ENCODE measurements around the gene CALML6.
A peak's percentile ranks its signal among the peaks of the same experiment; 100 is the strongest.

Gene CALML6

GRCh38 chr1:1942753-1943656 is 27.9 kb downstream of the CALML6 start:
- no peak for DNase-seq (ENCODE audit: low spot score)

GRCh38 chr1:1943834-1944570 is 28.9 kb downstream of the CALML6 start:
- DNase-seq (ENCODE audit: low spot score): peak; percentile 65

- DNase-seq (ENCODE audit: low spot score): no peak
Measured at GRCh38 chr1:1945782-1946393, 30.8 kb downstream of the CALML6 start.

GRCh38 chr1:1946540-1946939 is 31.5 kb downstream of the CALML6 start:
- peak; percentile 24 for DNase-seq (ENCODE audit: low spot score)

- DNase-seq (ENCODE audit: low spot score): no peak
Measured at GRCh38 chr1:1947493-1947892, 32.4 kb downstream of the CALML6 start.

GRCh38 chr1:1948783-1949182 is 33.7 kb downstream of the CALML6 start:
- DNase-seq (ENCODE audit: low spot score): no peak

- no peak for DNase-seq (ENCODE audit: low spot score)
Measured at GRCh38 chr1:1950940-1951339, 35.9 kb downstream of the CALML6 start.

GRCh38 chr1:1954015-1954414 is 39.0 kb downstream of the CALML6 start:
- no peak for DNase-seq (ENCODE audit: low spot score)

- no peak for DNase-seq (ENCODE audit: low spot score)
Measured at GRCh38 chr1:1954831-1955441, 39.9 kb downstream of the CALML6 start.

GRCh38 chr1:1955621-1956094 is 40.6 kb downstream of the CALML6 start:
- no peak for DNase-seq (ENCODE audit: low spot score)

GRCh38 chr1:1956101-1956500 is 41.0 kb downstream of the CALML6 start:
- DNase-seq (ENCODE audit: low spot score): no peak

GRCh38 chr1:1956586-1957532 is 41.8 kb downstream of the CALML6 start:
- no peak for DNase-seq (ENCODE audit: low spot score)

- DNase-seq (ENCODE audit: low spot score): no peak
Measured at GRCh38 chr1:1957533-1957961, 42.5 kb downstream of the CALML6 start.

GRCh38 chr1:1958071-1958541 is 43.0 kb downstream of the CALML6 start:
- no peak for DNase-seq (ENCODE audit: low spot score)

GRCh38 chr1:1959459-1959839 is 44.4 kb downstream of the CALML6 start:
- no peak for DNase-seq (ENCODE audit: low spot score)

GRCh38 chr1:1959840-1960479 is 44.9 kb downstream of the CALML6 start:
- peak; percentile 86 for DNase-seq (ENCODE audit: low spot score)

- no peak for DNase-seq (ENCODE audit: low spot score)
Measured at GRCh38 chr1:1960480-1961196, 45.6 kb downstream of the CALML6 start.

- no peak for DNase-seq (ENCODE audit: low spot score)
Measured at GRCh38 chr1:1962752-1963151, 47.7 kb downstream of the CALML6 start.

GRCh38 chr1:1963570-1963969 is 48.5 kb downstream of the CALML6 start:
- DNase-seq (ENCODE audit: low spot score): no peak

GRCh38 chr1:1964811-1965210 is 49.8 kb downstream of the CALML6 start:
- DNase-seq (ENCODE audit: low spot score): no peak

Measured in AG08395 (cell line).